ENCODE measurements around the gene CBX5. TPM values are rescaled to one million over a fixed set of nuclear protein-coding genes. Genes with fewer than 3 reads are reported as not detected.

The CBX5 gene
- total RNA-seq, 1 experiment from 2014 or later = 85.5 TPM

DNA sequence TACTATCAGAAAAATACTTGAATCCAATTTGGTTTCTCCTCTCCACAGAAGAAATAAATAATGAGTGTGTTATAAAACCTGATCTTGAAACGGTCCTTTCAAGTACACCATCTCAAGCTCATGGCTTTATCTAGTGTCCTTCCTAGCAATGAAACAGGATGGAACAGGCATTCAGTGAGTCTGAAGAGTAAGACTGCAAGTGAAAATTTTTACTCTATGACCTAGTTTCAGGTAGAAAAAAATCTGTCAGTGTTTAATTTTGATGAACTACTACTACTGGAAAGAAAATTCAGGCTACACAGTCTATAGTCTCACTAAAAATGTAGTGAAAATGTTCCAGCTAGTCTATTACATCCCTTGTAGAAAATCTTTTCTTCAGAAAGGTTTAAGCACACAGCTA is 7.7 kb downstream of the CBX5 start:
- ChIA-PET POLR2A (no interaction called here), CTCF (no interaction called here)
- H3K9me3 Mint-ChIP-seq (ENCODE audit: unreplicated experiment) = no peaks in the 10 kb centered on the region

DNA sequence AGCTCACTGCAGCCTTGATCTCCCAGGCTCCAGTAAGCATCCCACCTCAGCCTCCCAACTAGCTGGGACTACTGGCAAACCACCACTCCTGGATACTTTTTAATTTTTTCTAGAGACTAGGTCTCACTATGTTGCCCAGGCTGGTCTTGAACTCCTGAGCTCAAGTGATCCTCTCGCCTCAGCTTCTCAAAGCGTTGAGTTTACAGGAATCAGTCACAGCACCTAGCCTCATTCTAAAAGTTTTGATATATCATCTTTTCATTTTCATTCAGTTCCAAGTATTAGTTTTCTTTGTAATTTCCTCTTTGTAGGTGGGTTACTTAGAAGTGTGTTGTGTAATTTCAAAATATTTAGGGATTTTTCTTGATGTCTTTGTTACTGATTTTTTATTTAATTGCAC is 9.6 kb downstream of the CBX5 start:
- H3K27me3 Mint-ChIP-seq (ENCODE audit: insufficient read depth, unreplicated experiment) = no peaks in the 10 kb centered on the region
- H3K4me1 Mint-ChIP-seq (ENCODE audit: low read depth, unreplicated experiment) = no peaks in the 10 kb centered on the region
- ChIA-PET POLR2A (no interaction called here), CTCF (interaction anchor here (0.8 kb wide), 1 partner anchor 55 kb away, joined by 8 read pairs; the partner anchor contains the start of gene COPZ1)
- DNase-seq = no peak
- H3K9me3 Mint-ChIP-seq (ENCODE audit: unreplicated experiment) = no peaks in the 10 kb centered on the region
- peaks cover 5% of the 10 kb centered on the region for H3K36me3 Mint-ChIP-seq (ENCODE audit: insufficient read depth, unreplicated experiment)
- intact Hi-C loops (cut with micrococcal nuclease; ENCODE audit: unreplicated experiment) = no loop called here
- no peaks in the 10 kb centered on the region for H3K36me3 ChIP-seq (ENCODE audit: control insufficient read depth, insufficient read depth, low read length)
- TF ChIP-seq, protein P1, sequence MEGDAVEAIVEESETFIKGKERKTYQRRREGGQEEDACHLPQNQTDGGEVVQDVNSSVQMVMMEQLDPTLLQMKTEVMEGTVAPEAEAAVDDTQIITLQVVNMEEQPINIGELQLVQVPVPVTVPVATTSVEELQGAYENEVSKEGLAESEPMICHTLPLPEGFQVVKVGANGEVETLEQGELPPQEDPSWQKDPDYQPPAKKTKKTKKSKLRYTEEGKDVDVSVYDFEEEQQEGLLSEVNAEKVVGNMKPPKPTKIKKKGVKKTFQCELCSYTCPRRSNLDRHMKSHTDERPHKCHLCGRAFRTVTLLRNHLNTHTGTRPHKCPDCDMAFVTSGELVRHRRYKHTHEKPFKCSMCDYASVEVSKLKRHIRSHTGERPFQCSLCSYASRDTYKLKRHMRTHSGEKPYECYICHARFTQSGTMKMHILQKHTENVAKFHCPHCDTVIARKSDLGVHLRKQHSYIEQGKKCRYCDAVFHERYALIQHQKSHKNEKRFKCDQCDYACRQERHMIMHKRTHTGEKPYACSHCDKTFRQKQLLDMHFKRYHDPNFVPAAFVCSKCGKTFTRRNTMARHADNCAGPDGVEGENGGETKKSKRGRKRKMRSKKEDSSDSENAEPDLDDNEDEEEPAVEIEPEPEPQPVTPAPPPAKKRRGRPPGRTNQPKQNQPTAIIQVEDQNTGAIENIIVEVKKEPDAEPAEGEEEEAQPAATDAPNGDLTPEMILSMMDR (IDR thresholded peaks at IDR 0.05; ENCODE audit: insufficient read depth in 1 of 2, low read depth in 1 of 2, low read length in 1 of 2, severe bottlenecking in 1 of 2, unreplicated experiment in 1 of 2) = no peak
- no peaks in the 10 kb centered on the region for H3K4me1 ChIP-seq
- no peaks in the 10 kb centered on the region for H3K27me3 ChIP-seq (replicated peaks; ENCODE audit: control insufficient read depth, insufficient read depth, low read length)
- H3K4me3 Mint-ChIP-seq (ENCODE audit: unreplicated experiment) = no peak overlapping the region
- H3K9me3 ChIP-seq = no peaks in the 10 kb centered on the region
- H3K27ac Mint-ChIP-seq (ENCODE audit: unreplicated experiment) = no peak overlapping the region
- no TSS peak for BruUV-seq (replicated peaks)
- no peak overlapping the region for H3K4me3 ChIP-seq (ENCODE audit: low read depth, low read length)

More for the DNA sequence above, 7.7 kb downstream of the CBX5 start:
- no peak for DNase-seq
- Mint-ChIP-seq H3K4me1 (ENCODE audit: low read depth, unreplicated experiment) (no peaks in the 10 kb centered on the region), H3K36me3 (ENCODE audit: insufficient read depth, unreplicated experiment) (peaks cover 13% of the 10 kb centered on the region), H3K27ac (ENCODE audit: unreplicated experiment) (no peak overlapping the region), H3K27me3 (ENCODE audit: insufficient read depth, unreplicated experiment) (no peaks in the 10 kb centered on the region), H3K4me3 (ENCODE audit: unreplicated experiment) (no peak overlapping the region)
- Histone ChIP-seq H3K27me3 (replicated peaks; ENCODE audit: control insufficient read depth, insufficient read depth, low read length) (no peaks in the 10 kb centered on the region), H3K9me3 (no peaks in the 10 kb centered on the region), H3K36me3 (ENCODE audit: control insufficient read depth, insufficient read depth, low read length) (no peaks in the 10 kb centered on the region), H3K4me1 (no peaks in the 10 kb centered on the region), H3K4me3 (ENCODE audit: low read depth, low read length) (no peak overlapping the region)
- TF ChIP-seq, protein P1 (IDR thresholded peaks at IDR 0.05; ENCODE audit: insufficient read depth in 1 of 2, low read depth in 1 of 2, low read length in 1 of 2, severe bottlenecking in 1 of 2, unreplicated experiment in 1 of 2) = no peak
- intact Hi-C loops (cut with micrococcal nuclease; ENCODE audit: unreplicated experiment) = no loop called here
- no TSS peak for BruUV-seq (replicated peaks)

DNA sequence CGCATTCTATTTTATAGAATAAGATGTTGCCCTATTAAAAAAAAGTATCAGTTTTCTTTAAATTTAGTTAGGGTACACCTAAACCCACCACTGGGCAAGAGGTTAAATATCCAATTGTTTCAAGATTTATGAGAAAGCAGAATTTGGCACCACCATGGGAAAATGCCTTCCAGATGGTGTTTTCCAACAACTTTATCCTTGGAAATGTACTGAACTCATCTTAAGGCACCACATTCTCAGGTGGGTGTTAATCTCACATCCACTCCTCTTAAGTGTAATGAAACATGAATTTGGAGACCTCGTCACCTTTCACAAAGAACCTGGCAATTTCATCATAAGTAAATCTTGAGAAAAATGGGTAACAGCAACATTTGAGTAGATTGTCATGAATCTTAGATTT is 13.1 kb downstream of the CBX5 start:
- no peak overlapping the region for H3K27ac Mint-ChIP-seq (ENCODE audit: unreplicated experiment)
- POLR2A ChIA-PET = interaction anchor here (0.6 kb wide), 1 partner anchor 15 kb away, joined by 6 read pairs; no protein-coding TSS in a partner anchor
- H3K4me1 ChIP-seq = peaks cover 13% of the 10 kb centered on the region
- BruUV-seq (replicated peaks) = no TSS peak
- no peaks in the 10 kb centered on the region for H3K36me3 ChIP-seq (ENCODE audit: control insufficient read depth, insufficient read depth, low read length)
- TF ChIP-seq, protein P1 (IDR thresholded peaks at IDR 0.05; ENCODE audit: insufficient read depth in 1 of 2, low read depth in 1 of 2, low read length in 1 of 2, severe bottlenecking in 1 of 2, unreplicated experiment in 1 of 2) = no peak
- H3K27me3 Mint-ChIP-seq (ENCODE audit: insufficient read depth, unreplicated experiment) = no peaks in the 10 kb centered on the region
- H3K4me3 Mint-ChIP-seq (ENCODE audit: unreplicated experiment) = no peak overlapping the region
- CTCF ChIA-PET = no interaction called here
- H3K27me3 ChIP-seq (replicated peaks; ENCODE audit: control insufficient read depth, insufficient read depth, low read length) = no peaks in the 10 kb centered on the region
- peaks cover 11% of the 10 kb centered on the region for H3K4me1 Mint-ChIP-seq (ENCODE audit: low read depth, unreplicated experiment)
- H3K9me3 ChIP-seq = no peaks in the 10 kb centered on the region
- H3K36me3 Mint-ChIP-seq (ENCODE audit: insufficient read depth, unreplicated experiment) = no peaks in the 10 kb centered on the region
- H3K9me3 Mint-ChIP-seq (ENCODE audit: unreplicated experiment) = no peaks in the 10 kb centered on the region
- no peak overlapping the region for H3K4me3 ChIP-seq (ENCODE audit: low read depth, low read length)
- DNase-seq = no peak
- intact Hi-C loops (cut with micrococcal nuclease; ENCODE audit: unreplicated experiment) = no loop called here
